GM20000 (cell line): Measurements from ENCODE around the gene SERINC3.

Experiments
- DNase-seq: peaks from one replicate; pipeline ENCODE4 v3.0.0; 2012; ENCODE audit warnings: low spot score
- CTCF ChIP-seq: IDR thresholded peaks from 2 replicates; pipeline ENCODE4 v1.5.1; 2012; ENCODE audit warnings: mild to moderate bottlenecking, control low read depth; ENCODE audit errors: extremely low read depth, missing control alignments

SERINC3 gene

GRCh38 chr20:44495257-44495656, 26.6 kb downstream of the SERINC3 start:
- TF ChIP-seq CTCF = no peak

GRCh38 chr20:44494681-44495080, 27.2 kb downstream of the SERINC3 start:
- no peak for DNase-seq
- no peak for TF ChIP-seq CTCF

More at GRCh38 chr20:44495257-44495656, 26.6 kb downstream of the SERINC3 start:
- no peak for DNase-seq

GRCh38 chr20:44494266-44494665, 27.6 kb downstream of the SERINC3 start:
- no peak for TF ChIP-seq CTCF
- DNase-seq = no peak

GRCh38 chr20:44491635-44492395, 30.1 kb downstream of the SERINC3 start:
- TF ChIP-seq CTCF = no peak
- no peak for DNase-seq

- peak; percentile 41 for DNase-seq
- no peak for TF ChIP-seq CTCF
Observed at GRCh38 chr20:44489931-44490330, 31.9 kb downstream of the SERINC3 start.

- no peak for DNase-seq
- no peak for TF ChIP-seq CTCF
Observed at GRCh38 chr20:44489223-44489622, 32.6 kb downstream of the SERINC3 start.

GRCh38 chr20:44488551-44488950, 33.3 kb downstream of the SERINC3 start:
- TF ChIP-seq CTCF = no peak
- no peak for DNase-seq
